Activated CD4-positive, alpha-beta memory T cell treated with anti-CD3 and anti-CD28 coated beads for 36 hours (primary cell): ENCODE data around the gene ZCCHC8. TPM values are rescaled to one million over a fixed set of nuclear protein-coding genes. Genes with fewer than 3 reads are reported as not detected.
"Not testable (repeated sequence)": the region's sequence is repeated elsewhere in the genome, so short reads cannot be mapped to it uniquely, and the experiment has no call there.

Source experiments
- CTCF ChIA-PET: fragments of 350-600 bp; sonication (Branson Sonifier 250); formaldehyde crosslinking; loops from one replicate; lab custom pipeline; 2021; ENCODE audit warnings: antibody characterized with exemption, inconsistent platforms; lab: Charles Lee
- POLR2A ChIA-PET: fragments of 350-600 bp; sonication (Branson Sonifier 250); formaldehyde crosslinking; loops from one replicate; lab custom pipeline; 2021; ENCODE audit warnings: antibody characterized with exemption; lab: Charles Lee
- DNase-seq: peaks from one replicate; pipeline ENCODE4 v3.0.0-alpha.2; 2020
- H3K27ac Mint-ChIP-seq: one replicate; pipeline ENCODE4 v1.8.0; 2021; ENCODE audit warnings: mixed read lengths
- H3K27me3 Mint-ChIP-seq: one replicate; pipeline ENCODE4 v1.8.0; 2021; ENCODE audit warnings: mixed read lengths
- H3K36me3 Mint-ChIP-seq: one replicate; pipeline ENCODE4 v1.8.0; 2021; ENCODE audit warnings: mixed read lengths
- H3K4me1 Mint-ChIP-seq: one replicate; pipeline ENCODE4 v1.8.0; 2021; ENCODE audit warnings: low read depth, mixed read lengths
- H3K4me3 Mint-ChIP-seq: one replicate; pipeline ENCODE4 v1.8.0; 2021; ENCODE audit warnings: mild to moderate bottlenecking, mixed read lengths
- H3K9me3 Mint-ChIP-seq: one replicate; pipeline ENCODE4 v1.8.0; 2021; ENCODE audit warnings: mixed read lengths
- intact Hi-C: fragments of 100-400 bp; cut with micrococcal nuclease; formaldehyde crosslinking; loops from one replicate; pipeline ENCODE4 v1.15.1; 2023
- total RNA-seq, 2 experiments: library from RNA; stranded (reverse); gene quantifications; one replicate each; pipeline ENCODE4 v1.2.3, GENCODE V29; 2021

Gene ZCCHC8
- total RNA-seq, 2 experiments from 2014 or later = 27.7 to 28.5 TPM

DNA sequence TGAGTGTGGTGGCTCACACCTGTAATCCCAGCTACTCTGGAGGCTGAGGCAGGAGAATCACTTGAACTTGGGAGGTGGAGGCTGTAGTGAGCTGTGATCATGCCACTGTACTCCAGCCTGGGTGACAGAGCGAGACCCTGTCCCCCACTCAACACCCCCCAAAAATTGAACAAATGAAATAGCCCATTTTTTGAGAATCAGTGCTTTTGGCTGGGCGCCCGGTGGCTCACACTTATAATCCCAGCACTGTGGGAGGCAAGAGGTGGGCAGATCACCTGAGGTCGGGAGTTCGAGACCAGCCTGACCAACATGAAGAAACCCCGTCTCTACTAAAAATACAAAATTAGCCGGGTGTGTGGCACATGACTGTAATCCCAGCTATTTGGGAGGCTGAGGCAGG, 30.2 kb downstream of the ZCCHC8 start:
- not testable (repeated sequence) for H3K27ac Mint-ChIP-seq, DNase-seq, H3K27me3 Mint-ChIP-seq, H3K9me3 Mint-ChIP-seq, H3K4me3 Mint-ChIP-seq
- Mint-ChIP-seq H3K4me1 (peaks cover 20% of the 10 kb centered on the region), H3K36me3 (peaks cover 19% of the 10 kb centered on the region)
- intact Hi-C loops = loop anchor here (2.0 kb wide), 1 partner anchor 48 kb away; the partner anchor contains the start of gene CLIP1
- POLR2A ChIA-PET = interaction anchor here (2.0 kb wide), 1 partner anchor 30 kb away, joined by 5 read pairs; the partner anchor contains the start of gene ZCCHC8
- CTCF ChIA-PET = interaction anchor here (1.0 to 6.3 kb wide), 17 partner anchors 10 to 204 kb away, joined by 3 to 208 read pairs (median 5); partner anchors contain the start of genes CLIP1 and VPS33A

GRCh38 chr12:122469856-122470255, 30.9 kb downstream of the ZCCHC8 start:
- H3K9me3 Mint-ChIP-seq, H3K27ac Mint-ChIP-seq, H3K27me3 Mint-ChIP-seq, H3K4me3 Mint-ChIP-seq, DNase-seq: not testable (repeated sequence)
- ChIA-PET POLR2A (interaction anchor here (1.1 kb wide), 1 partner anchor 20 kb away, joined by 3 read pairs; no protein-coding TSS in a partner anchor), CTCF (interaction anchor here (6.3 kb wide), 1 partner anchor 72 kb away, joined by 208 read pairs; no protein-coding TSS in a partner anchor)
- Mint-ChIP-seq H3K4me1 (peaks cover 16% of the 10 kb centered on the region), H3K36me3 (peaks cover 14% of the 10 kb centered on the region)
- intact Hi-C loops = loop anchor here (2.0 kb wide), 1 partner anchor 47 kb away; the partner anchor contains the start of gene CLIP1

DNA sequence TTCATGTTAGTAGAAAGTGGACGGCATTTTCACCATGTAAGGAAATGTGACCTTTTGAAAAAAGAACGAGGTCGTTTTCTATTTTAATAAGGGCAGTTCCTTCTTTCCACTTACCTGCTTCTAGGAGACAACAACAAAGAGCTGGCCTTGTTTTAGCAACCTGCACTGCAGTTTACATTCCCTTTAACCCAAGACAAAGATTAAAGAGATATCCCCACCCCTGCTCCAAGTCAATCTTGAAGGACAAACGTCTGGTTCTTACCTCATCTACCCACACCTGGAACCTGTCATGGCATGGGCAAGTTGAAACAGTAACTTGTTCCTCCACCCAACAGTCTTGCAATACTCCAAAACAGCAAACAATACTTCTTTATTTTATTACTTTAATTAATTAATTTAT, 32.7 kb downstream of the ZCCHC8 start:
- H3K9me3 Mint-ChIP-seq = no peaks in the 10 kb centered on the region
- intact Hi-C loops = no loop called here
- ChIA-PET POLR2A (no interaction called here), CTCF (interaction anchor here (1.9 kb wide), 1 partner anchor 69 kb away, joined by 6 read pairs; no protein-coding TSS in a partner anchor)
- H3K27ac Mint-ChIP-seq = no peak overlapping the region
- H3K4me1 Mint-ChIP-seq = peaks cover 7% of the 10 kb centered on the region
- DNase-seq = no peak
- H3K27me3 Mint-ChIP-seq = no peaks in the 10 kb centered on the region
- H3K4me3 Mint-ChIP-seq = no peak overlapping the region
- H3K36me3 Mint-ChIP-seq = peaks cover 2% of the 10 kb centered on the region

DNA sequence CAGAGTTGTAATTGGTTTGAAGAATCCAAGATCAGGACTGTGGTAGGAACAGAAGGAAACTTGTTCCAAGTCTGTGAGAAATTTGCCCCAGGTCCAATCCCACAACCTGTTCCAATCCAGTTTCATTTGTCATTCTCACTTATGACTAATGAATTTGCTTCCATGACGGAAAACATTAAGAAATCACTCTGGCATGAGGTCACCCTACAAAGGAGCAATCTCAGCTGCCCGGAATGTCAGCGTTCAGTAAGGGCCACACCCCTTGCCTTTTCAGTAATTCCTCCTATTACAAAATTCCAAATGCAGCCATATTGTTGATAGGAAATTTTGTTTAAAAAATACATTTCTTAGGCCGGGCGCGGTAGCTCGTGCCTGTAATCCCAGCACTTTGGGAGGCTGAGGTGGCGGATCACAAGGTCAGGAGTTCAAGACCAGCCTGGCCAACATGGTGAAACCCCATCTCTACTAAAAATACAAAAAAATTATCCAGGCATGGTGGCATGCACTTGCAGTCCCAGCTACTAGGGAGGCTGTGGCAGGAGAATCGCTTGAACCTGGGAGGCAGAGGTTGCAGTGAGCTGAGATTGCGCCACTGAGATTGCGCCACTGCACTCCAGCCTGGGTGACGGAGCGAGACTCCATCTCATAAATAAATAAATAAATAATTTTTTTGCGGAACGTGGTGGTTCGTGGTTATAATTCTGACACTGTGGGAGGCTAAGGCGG, 36.3 kb downstream of the ZCCHC8 start:
- H3K27ac Mint-ChIP-seq, H3K27me3 Mint-ChIP-seq, POLR2A ChIA-PET, H3K4me3 Mint-ChIP-seq, H3K9me3 Mint-ChIP-seq, CTCF ChIA-PET, H3K36me3 Mint-ChIP-seq, DNase-seq, intact Hi-C loops, H3K4me1 Mint-ChIP-seq: not testable (repeated sequence)

DNA sequence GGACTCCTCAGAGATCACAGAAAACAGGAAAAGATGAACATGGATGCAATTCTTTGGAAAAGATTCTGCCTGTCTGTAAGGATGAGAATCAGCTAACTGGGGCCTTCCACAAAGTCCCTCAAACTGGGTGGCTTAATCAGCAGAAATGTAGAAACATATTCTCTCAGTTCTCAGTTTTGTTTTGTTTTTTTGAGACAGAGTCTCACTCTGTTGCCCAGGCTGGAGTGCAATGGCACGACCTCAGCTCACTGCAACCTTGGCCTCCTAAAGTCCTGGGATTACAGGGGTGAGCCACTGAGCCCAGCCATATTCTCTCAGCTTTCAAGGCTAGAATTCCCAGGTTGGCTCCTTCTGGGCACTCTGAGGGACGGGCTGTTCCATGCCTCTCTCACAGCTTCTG, 40.1 kb downstream of the ZCCHC8 start:
- no peak for DNase-seq
- H3K27me3 Mint-ChIP-seq = no peaks in the 10 kb centered on the region
- H3K4me3 Mint-ChIP-seq = no peak overlapping the region
- H3K4me1 Mint-ChIP-seq = peaks cover 5% of the 10 kb centered on the region
- POLR2A ChIA-PET = interaction anchor here (0.5 kb wide), 1 partner anchor 37 kb away, joined by 3 read pairs; no protein-coding TSS in a partner anchor
- H3K27ac Mint-ChIP-seq = no peak overlapping the region
- H3K9me3 Mint-ChIP-seq = no peaks in the 10 kb centered on the region
- intact Hi-C loops = no loop called here
- CTCF ChIA-PET = interaction anchor here (1.1 kb wide), 1 partner anchor 11 kb away, joined by 5 read pairs; no protein-coding TSS in a partner anchor
- no peaks in the 10 kb centered on the region for H3K36me3 Mint-ChIP-seq

DNA sequence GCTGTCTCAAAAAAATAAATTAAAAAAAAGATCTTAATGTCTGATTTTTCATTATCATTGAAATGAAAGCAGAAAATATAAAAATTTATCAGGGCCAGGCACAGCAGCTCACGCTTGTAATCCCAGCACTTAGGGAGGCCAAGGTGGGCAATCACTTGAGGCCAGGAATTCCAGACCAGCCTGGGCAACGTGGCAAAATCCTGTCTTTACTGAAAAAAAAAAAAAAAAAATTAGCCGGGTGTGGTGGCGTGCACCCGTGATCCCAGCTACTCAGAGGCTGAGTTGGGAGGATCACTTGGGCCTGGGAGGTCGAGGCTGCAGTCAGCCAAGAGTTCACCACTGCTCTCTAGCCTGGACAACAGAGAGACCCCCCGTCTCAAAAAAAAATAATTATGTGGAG, 40.7 kb downstream of the ZCCHC8 start:
- Mint-ChIP-seq H3K9me3 (no peaks in the 10 kb centered on the region), H3K27me3 (no peaks in the 10 kb centered on the region), H3K36me3 (no peaks in the 10 kb centered on the region), H3K4me3 (no peak overlapping the region), H3K4me1 (peaks cover 5% of the 10 kb centered on the region), H3K27ac (no peak overlapping the region)
- intact Hi-C loops = no loop called here
- ChIA-PET POLR2A (no interaction called here), CTCF (interaction anchor here (1.1 kb wide), 1 partner anchor 11 kb away, joined by 3 read pairs; no protein-coding TSS in a partner anchor)
- DNase-seq = no peak

DNA sequence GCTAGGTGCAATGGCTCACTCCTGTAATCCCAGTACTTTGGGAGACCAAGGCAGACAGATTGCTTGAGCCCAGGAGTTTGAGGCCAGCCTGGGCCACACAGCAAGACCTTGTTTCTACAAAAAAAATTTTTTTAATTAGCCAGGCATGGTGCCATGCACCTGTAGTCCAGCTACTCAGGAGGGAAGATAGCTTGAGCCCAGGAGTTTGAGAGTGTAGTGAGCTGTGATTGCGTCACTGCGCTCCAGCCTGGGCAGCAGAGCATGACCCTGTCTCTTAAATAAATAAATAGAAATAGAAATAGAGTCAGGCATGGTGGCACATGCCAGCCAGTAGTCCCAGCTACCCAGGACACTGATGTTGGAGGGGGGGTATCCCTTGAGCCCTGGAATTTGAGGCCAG, 41.5 kb downstream of the ZCCHC8 start:
- Mint-ChIP-seq H3K36me3 (no peaks in the 10 kb centered on the region), H3K4me1 (peaks cover 9% of the 10 kb centered on the region), H3K27ac (no peak overlapping the region), H3K9me3 (no peaks in the 10 kb centered on the region), H3K27me3 (no peaks in the 10 kb centered on the region), H3K4me3 (no peak overlapping the region)
- intact Hi-C loops = no loop called here
- POLR2A ChIA-PET = no interaction called here
- DNase-seq = no peak
- CTCF ChIA-PET = interaction anchor here (0.6 to 1.1 kb wide), 2 partner anchors 12 to 14 kb away, joined by 3 to 4 read pairs; no protein-coding TSS in a partner anchor

- H3K9me3 Mint-ChIP-seq = no peaks in the 10 kb centered on the region
- H3K4me3 Mint-ChIP-seq = no peak overlapping the region
- H3K36me3 Mint-ChIP-seq = no peaks in the 10 kb centered on the region
- DNase-seq = no peak
- intact Hi-C loops = no loop called here
- peaks cover 18% of the 10 kb centered on the region for H3K4me1 Mint-ChIP-seq
- CTCF ChIA-PET = interaction anchor here (0.6 kb wide), 1 partner anchor 15 kb away, joined by 4 read pairs; no protein-coding TSS in a partner anchor
- POLR2A ChIA-PET = no interaction called here
- H3K27ac Mint-ChIP-seq = no peak overlapping the region
- no peaks in the 10 kb centered on the region for H3K27me3 Mint-ChIP-seq
These were observed 42.4 kb downstream of the ZCCHC8 start for GRCh38 chr12:122458105-122459035.

DNA sequence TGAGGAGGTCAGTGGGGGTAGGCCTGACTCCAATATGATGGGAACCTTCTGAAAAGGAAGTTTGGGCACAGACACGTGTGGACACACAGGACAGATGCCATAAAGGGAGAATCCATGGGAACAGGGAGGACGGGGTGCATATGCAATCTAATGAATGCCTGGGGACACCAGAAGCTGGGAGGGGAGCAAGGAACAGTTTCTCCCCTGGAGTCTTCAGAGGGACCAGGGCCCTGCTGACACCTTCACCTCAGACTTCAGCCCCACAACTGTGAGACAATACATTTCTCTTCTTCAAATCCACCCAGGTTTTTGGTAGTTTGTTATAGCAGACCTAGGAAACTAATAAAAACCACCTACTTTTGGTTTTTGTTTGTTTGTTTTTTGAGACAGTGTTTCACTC, 43.1 kb downstream of the ZCCHC8 start:
- Mint-ChIP-seq H3K4me1 (peaks cover 24% of the 10 kb centered on the region), H3K9me3 (no peaks in the 10 kb centered on the region), H3K36me3 (no peaks in the 10 kb centered on the region), H3K27ac (no peak overlapping the region), H3K4me3 (no peak overlapping the region), H3K27me3 (no peaks in the 10 kb centered on the region)
- DNase-seq = no peak
- CTCF ChIA-PET = no interaction called here
- POLR2A ChIA-PET = no interaction called here
- intact Hi-C loops = no loop called here

DNA sequence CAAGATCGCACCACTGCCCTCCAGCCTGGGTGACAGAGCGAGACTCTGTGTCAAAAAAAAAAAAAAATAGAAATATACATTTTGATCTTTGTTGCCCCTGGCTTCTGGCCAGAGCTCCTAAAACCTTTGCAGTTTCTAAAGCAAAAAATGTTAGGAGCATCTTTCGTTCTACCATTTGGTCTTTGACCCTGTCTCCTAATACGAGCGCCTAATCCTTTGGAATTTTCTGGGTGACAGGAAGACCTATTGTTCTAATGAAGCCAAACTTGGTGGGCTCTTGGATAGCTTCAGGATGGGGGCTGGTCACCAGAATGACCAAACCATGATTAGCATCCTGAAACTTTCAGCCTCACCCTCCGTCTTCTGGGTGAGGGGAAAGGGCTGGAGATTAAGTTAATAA, 46.0 kb downstream of the ZCCHC8 start:
- Mint-ChIP-seq H3K4me1 (peaks cover 31% of the 10 kb centered on the region), H3K4me3 (no peak overlapping the region), H3K36me3 (no peaks in the 10 kb centered on the region), H3K27ac (no peak overlapping the region), H3K27me3 (no peaks in the 10 kb centered on the region), H3K9me3 (no peaks in the 10 kb centered on the region)
- CTCF ChIA-PET = interaction anchor here (0.9 to 2.5 kb wide), 2 partner anchors 17 to 55 kb away, joined by 6 to 7 read pairs; no protein-coding TSS in a partner anchor
- POLR2A ChIA-PET = interaction anchor here (1.2 kb wide), 1 partner anchor 42 kb away, joined by 3 read pairs; no protein-coding TSS in a partner anchor
- intact Hi-C loops = no loop called here
- no peak for DNase-seq

DNA sequence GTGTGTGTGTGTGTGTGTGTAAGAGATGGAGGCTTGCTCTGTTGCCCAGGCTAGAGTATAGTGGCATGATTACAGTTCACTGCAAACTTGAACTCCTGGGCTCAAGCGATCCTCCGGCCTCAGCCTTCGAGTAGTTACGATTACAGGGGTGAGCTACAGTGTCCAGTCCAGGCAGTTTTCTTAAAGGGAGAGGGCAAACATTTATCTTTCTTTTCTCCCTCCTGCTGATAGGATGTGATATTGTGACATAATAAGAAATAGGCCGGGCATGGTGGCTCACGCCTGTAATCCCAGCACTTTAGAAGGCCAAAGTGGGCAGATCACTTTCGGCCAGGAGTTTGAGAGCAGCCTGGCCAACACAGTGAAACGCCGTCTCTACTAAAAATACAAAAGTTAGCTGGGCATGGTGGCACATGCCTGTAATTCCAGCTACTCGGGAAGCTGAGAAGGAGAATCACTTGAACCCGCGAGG, 46.4 kb downstream of the ZCCHC8 start:
- no peak for DNase-seq
- Mint-ChIP-seq H3K4me3 (no peak overlapping the region), H3K4me1 (peaks cover 31% of the 10 kb centered on the region), H3K9me3 (no peaks in the 10 kb centered on the region), H3K36me3 (no peaks in the 10 kb centered on the region), H3K27ac (peak overlapping the region; percentile 92), H3K27me3 (no peaks in the 10 kb centered on the region)
- intact Hi-C loops = no loop called here
- CTCF ChIA-PET = interaction anchor here (0.9 to 2.5 kb wide), 2 partner anchors 17 to 54 kb away, joined by 6 to 7 read pairs; no protein-coding TSS in a partner anchor
- POLR2A ChIA-PET = interaction anchor here (1.2 kb wide), 1 partner anchor 41 kb away, joined by 3 read pairs; no protein-coding TSS in a partner anchor
